ENCODE results near the gene SMPDL3B.

DNA sequence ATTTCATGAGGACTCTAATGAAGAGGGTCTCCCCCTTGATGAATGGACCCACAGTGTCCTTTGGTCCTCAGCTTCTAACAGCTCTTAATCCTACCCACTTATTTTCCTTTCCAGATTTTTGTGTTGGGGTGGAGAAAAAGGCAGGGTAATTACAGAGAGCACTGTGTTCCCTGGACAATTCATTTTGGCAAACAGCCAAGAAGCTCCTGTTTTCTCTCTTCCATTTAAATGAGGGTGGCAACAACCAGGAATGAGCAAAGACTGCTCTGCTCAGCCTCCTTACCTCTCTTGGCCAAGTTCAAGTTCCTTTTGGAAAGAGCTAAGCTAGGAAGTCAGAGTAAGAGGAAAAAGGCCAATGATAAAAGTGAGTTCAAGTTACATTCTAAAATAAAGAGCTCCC, 36.9 kb downstream of the SMPDL3B start:
- TF ChIP-seq POLR2A (IDR thresholded peaks at IDR 0.05): no peak
- TF ChIP-seq POLR2AphosphoS5 (IDR thresholded peaks at IDR 0.05): no peak
- TF ChIP-seq EP300 (IDR thresholded peaks at IDR 0.05): no peak

Data from upper lobe of left lung (tissue), 4 donors.